Measurements from ENCODE around the gene C5.
"Not testable (repeated sequence)": the region's sequence is repeated elsewhere in the genome, so short reads cannot be mapped to it uniquely, and the experiment has no call there.

DNA sequence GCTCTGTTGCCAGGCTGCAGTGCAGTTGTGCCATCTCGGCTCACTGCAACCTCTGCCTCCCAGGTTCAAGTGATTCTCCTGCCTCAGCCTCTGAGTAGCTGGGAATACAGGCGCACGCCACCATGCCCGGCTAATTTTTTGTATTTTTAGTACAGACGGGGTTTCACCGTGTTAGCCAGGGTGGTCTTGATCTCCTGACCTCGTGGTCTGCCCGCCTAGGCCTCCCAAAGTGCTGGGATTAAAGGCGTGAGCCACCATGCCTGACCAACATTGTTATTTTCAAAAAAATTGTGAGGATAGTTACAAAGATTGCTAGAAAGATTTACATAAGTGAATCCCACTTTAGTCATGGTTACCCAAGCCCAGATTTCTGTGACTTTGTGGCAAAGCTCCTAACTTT lies 78.6 kb downstream of the C5 start:
- TF ChIP-seq, protein P1, sequence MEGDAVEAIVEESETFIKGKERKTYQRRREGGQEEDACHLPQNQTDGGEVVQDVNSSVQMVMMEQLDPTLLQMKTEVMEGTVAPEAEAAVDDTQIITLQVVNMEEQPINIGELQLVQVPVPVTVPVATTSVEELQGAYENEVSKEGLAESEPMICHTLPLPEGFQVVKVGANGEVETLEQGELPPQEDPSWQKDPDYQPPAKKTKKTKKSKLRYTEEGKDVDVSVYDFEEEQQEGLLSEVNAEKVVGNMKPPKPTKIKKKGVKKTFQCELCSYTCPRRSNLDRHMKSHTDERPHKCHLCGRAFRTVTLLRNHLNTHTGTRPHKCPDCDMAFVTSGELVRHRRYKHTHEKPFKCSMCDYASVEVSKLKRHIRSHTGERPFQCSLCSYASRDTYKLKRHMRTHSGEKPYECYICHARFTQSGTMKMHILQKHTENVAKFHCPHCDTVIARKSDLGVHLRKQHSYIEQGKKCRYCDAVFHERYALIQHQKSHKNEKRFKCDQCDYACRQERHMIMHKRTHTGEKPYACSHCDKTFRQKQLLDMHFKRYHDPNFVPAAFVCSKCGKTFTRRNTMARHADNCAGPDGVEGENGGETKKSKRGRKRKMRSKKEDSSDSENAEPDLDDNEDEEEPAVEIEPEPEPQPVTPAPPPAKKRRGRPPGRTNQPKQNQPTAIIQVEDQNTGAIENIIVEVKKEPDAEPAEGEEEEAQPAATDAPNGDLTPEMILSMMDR (IDR thresholded peaks at IDR 0.05; ENCODE audit: low read length) = not testable (repeated sequence)
- TF ChIP-seq EZH2 (IDR thresholded peaks at IDR 0.05; ENCODE audit: borderline replicate concordance, low read length) = not testable (repeated sequence)

All from OCI-LY1 (cell line).